Measurements from ENCODE around the gene C1orf50.
A peak's percentile ranks its signal among the peaks of the same experiment; 100 is the strongest.
"Not testable (repeated sequence)": the region's sequence is repeated elsewhere in the genome, so short reads cannot be mapped to it uniquely, and the experiment has no call there.

Gene C1orf50

DNA sequence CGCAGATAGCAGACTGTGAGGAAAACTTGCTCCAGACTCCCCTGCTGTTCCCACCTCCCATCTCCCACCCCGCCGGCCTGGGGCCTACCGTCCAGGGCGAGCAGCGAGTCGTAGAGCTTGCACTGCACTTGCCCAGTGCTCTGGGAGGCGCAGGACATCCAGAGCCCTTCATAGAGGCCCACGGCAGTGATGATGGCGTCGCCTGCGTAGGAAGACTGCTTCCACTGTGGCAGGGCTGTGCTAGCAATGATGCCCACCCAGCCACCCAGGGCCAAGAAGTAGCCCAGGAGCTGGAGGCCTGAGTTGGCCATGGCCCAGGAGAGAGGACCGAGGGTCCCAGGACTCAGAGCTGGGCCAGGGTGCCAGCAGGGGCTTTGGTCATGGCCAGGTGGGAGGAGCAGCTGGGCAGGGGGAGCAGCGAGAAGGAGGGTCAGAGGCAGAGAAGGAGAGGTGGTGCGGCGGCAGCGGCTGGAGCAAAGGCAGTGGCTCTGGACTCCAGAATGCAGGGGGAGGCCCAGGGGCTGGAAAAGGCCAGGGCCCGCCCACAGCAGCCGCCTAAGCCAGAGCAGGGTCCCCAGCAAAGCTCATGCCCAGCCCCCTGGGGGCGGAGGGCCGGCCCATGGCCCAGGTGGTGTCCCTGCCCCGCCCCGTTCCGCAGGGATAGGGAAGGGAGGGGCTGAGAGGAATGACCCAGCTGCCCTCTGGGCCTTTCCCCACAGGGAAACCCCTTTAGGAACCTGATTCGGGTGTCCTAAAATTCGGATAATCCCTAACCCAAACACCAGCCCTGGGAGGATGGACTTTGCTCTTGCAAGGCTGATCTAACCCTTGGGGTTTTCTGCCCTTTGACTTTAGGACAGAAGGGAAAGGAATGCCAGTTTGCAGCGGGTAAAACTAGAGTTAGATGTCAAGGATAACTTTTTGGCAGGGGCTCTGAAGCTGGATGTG is 27.0 kb upstream of the C1orf50 start, which contains the start of gene CLDN19:
CLDN19 (minus strand) TSS at position 484 of the 948 bp plus-strand sequence; CDS start at position 311, 173 bp downstream.
- DNase-seq (ENCODE audit: low spot score), result no peak

DNA sequence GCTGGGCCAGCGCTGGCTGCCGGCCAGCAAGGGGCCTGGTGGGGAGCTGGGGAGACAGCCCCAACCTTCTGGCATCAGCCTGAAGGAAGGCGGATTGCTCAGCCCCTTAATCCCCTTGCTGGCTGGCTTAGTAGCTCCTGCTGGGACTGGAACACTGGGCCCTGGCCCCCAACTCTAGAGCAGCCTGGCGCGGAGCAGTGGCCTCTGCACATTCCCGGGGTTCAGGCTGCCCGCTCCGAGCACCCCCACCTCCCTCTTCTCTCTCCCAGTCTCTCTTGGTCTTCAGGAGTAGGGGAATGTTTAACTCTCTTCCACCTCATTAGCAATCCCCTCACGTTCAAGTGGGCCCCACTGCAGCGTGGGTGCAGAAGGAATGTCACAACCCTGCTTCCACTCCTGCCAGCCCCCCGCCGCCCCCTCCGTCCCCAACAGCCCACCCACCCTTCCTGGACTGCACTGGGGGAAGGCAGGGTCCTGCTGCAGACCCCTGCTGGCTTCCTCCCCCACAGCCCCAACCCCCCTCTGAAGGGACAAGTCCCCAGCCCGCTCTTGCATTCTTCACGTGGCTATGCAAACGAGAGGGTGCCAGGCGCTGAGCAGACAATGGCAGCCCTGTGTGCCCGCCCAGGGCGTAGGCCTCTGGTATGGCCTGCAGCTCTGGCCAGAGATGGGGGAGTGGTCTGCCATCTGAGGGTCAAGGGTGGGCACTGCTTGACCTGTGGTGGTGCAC is 26.0 kb upstream of the C1orf50 start:
- peak; percentile 78 for DNase-seq (ENCODE audit: low spot score)

DNA sequence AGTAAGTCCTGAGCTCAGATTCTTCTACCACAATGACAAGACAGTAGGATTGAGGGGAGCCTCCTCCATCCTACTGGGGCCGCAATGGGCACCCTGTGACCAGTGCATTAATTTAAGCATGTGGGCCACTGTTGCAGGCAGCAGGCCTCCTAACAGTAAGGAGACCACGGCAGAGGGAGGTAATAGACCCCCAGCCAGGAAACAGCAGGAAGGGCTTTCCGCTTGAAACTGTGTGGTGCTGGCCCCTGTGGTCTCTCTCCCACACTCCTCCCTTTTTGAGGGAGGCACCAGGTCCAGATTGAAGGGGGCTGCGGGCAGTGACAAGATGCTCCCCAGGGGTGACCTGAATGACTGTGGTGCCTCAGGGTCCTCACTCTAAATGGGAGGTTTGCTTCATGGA is 25.3 kb upstream of the C1orf50 start:
- DNase-seq (ENCODE audit: low spot score), result no peak

DNA sequence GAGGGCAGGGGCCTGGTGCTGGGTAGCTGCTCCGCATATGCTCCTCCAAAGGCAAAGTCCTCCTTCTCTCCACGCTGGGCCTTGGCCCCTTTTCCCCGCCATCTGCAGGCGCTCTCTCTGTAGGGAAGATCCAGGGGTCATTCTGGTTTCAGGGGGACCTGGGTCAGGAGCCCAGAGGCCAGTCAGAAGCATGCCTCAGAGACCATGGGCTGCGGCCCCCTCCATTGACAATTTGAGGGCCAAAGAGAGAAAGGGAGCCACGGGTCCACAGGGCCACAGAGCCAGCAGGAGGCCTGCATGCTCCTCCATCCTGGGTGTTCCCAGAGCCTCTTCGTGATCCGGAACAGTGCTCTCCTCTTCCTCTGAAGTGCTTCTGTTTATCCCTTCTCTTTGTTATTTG is 24.9 kb upstream of the C1orf50 start:
- no peak for DNase-seq (ENCODE audit: low spot score)

DNA sequence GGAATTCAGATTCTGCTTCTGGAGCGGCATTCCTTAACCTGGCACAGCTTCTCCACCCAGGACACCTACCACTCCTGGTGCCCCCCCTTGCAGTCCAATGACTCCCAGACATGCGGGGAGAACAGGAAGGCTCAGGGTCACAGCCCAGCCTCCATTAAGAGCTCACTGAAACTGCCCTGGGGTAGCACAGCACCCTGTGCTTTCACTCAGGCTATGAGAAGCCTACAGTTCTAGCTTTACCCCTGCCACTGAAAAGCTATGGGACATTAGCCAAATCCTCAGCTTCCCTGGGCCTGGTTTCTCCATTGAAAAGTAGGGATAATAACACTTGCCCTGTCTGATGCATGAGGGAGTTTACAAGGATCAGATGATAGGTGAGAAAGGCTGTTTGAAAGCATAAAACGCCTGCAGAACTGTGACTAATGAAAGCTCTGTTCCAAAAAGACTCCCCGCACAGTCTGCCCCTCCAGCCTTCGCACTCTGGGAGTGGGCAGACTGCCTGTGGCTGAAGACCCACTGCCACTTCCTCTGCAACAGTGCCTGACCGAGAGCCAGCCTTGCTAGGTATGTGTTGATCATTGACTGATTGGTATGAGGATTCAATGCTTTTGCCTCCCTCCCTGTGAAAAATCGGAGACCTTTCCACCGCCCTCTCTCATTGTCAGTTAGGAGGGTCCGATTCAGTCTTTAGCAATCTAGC is 24.3 kb upstream of the C1orf50 start:
- DNase-seq (ENCODE audit: low spot score), result no peak

DNA sequence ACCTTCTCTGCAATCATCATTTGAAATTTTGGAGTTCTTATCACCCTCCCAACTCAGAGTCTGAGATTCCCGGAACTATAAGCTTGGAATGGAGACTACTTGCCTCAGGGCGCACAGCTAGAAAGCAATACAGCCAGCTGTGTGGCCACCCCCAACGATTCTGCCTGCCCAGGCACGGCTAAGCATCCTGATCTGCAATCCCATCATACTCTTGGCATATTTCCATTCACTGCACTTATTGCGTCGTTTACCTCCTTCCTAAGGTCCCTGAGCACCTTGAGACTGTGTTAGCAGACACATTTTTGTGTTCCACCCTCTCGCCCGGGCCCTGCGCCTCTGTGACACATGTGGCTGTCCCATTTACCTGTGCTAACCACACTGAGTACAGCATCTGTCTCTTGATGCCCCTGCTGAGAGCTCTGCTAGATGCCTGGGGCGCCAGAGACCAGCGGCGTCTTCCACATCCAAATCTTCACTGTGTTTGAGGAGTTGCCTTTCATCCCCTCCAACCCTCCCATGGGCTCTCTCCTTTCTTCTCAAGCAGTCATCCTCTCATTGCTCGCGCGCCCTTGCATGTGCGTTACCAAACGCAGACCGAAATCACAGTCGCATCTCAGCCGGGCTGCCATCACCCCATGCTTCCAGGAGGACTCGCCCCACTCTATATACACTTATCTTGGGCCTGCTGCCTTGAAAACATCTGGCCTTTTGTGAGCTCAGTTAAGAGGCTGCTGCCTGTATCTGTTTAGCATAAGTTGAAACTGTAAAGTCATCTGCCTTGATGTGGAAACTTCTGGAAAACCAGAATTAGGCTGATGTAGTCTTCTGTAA is 23.5 kb upstream of the C1orf50 start:
- no peak for DNase-seq (ENCODE audit: low spot score)

DNA sequence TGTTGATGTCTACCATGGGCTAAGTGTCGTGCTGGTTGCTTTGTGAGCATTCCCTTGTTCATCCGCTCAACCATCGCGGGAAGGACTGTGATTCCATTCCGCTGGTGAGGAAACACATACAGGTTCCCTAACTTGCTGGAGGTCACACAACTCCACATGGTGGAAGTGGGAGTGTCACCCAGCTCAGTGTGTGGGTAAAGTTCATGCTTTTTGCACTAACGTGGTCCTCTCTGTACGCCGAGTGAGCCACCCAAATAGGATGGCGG is 23.0 kb upstream of the C1orf50 start:
- DNase-seq (ENCODE audit: low spot score), result no peak

DNA sequence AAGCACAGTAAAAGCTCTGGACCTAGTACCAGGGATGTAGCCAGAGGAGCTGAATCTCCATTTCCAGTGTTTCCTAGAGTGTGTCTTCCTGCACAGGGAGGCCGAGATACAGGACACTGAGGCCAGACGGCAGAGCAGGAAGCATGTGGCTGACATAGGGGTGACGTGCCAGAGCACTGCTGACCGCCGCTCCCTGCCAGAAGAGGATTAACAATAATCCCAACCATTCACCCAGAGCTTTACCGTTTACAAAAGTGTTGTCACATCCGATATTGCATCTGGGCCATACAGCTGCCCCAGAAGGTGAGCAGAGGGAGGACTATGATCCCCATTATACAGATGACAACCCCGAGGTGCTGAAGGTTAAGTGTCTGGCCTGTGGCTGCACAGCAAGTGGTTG is 21.2 kb upstream of the C1orf50 start:
- no peak for DNase-seq (ENCODE audit: low spot score)

DNA sequence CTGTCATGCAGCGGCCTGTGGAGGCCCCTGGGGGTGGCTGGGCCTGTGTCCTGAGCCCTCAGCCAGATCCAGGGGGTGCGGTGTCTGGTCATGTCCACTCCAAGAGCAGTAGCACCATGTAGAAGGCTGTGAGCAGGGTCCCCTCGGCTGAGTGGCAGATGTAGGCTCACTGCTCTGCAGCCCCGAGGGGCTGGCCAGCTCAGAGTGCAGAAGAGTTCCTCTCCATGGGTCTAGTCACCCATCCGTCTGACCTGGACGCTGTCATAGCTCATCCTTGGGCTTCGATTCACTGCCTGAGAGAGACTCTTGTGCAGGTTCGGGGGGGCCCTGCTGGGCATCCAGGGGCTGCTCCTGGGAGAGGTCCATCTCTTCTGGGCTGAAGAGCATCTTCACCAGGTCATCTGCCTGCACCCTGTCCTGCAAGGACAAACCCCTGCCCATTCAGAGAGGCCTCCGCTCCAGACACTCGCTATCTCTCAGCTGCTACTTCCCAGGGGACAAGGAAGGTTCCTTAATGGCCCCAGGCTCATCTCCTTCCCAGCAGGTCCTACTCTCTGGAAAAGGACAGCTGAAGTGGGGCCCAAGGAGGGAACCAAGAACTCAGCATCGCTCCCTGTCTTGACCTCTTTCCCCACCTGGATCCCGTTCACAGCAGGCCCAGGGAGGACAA is 20.5 kb upstream of the C1orf50 start:
- no peak for DNase-seq (ENCODE audit: low spot score)

DNA sequence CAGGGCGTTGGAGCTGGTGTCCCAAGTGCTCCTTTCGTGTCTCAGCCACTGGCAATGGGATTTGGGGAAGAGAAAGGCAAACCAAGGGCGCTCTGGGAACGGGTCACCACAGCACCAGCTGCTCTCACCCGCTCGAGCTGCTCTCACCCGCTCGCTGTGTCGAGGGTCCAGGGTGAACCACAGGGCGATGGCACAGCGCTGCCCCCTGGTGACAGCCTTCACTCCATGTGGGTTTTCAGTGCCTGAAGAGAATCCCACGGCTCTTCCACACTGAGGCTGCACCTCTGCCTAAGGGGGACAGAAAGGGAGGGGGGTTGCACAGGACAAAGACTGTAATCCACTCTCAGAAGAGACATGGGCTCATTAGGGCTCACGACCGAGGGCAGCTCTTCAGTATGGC is 19.9 kb upstream of the C1orf50 start:
- peak; percentile 82 for DNase-seq (ENCODE audit: low spot score)

DNA sequence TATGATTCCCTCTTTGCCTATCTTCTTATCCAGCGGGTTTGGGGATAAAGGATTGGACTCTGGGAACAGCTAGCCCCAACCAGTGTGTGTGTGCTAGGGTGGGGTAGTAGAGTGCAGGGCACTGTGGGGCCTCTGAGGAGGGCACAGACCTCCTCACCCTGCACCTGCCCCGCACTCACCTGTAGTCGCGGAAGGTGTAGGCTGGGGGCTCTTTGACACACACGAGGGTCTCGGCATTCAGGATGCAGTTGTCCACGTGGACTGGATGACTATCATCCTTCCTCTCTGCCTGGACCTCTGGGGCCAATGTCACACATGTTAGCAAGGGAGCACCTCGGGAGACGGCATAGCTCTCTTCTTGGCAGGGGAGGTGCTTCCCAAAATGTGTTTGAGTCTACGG is 19.0 kb upstream of the C1orf50 start:
- DNase-seq (ENCODE audit: low spot score), result no peak

DNA sequence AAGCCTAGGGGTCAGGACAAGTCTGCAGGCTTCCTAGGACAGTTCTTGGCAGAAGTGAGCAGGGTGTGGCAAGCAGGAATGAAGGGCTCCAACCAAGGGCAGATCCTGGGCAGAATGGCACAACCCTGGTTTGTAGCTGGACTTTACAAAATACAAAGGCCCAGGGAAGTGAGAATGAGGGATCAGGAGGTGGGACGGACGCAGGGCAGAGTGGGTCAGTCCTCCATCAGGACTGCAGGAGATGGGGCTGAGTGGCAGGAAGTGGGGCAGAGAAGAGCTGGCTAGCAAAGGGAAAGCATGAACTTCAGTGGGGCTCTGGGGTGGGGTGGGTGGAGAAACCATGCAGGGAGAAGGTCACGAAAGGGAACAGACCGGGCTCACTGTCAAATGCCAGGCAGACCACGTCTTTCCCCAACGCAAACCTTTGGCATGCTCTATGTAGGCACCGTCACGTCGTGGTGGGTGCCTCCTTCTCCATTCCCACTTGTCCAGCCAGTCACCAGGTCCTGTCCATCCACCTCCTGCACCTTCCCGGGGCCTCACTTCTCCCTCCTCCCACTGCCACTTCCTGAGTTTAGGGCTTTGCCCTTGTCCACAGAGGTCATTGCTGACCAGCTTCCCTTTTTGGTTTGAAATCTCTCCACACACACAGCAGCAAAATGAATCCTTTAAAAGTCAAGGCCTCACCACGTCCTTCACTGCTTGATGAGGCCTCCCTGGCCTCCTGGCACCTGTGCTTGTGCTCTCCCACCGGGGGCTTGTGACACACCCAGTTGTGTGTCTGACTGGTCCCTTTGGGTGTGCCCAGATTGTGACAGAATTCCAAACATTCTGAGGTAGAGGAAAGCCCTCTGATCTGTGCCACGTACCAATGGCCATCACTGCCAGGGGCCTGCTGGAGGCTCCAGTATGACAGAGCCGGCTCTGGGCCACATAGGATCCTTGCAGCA is 18.3 kb upstream of the C1orf50 start:
- DNase-seq (ENCODE audit: low spot score), result no peak

DNA sequence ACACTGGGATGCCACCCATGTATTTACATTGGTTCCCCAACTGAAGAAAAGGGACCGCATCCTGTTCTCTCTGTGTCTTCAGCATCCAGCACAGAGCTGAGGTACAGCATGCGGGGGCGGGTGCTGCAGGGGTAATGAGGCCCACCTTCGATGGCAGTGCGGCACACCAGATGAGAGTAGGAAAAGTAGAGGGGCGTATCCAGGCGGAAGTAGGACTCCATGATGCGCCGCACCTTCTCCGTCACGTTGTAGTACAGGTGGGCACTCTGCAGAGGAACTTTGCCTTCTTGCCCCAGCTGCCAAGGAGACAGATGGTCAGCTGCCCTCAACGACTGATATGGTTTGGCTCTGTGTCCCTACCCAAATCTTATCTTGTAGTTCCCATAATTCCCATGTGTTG is 17.0 kb upstream of the C1orf50 start:
- DNase-seq (ENCODE audit: low spot score), result no peak

DNA sequence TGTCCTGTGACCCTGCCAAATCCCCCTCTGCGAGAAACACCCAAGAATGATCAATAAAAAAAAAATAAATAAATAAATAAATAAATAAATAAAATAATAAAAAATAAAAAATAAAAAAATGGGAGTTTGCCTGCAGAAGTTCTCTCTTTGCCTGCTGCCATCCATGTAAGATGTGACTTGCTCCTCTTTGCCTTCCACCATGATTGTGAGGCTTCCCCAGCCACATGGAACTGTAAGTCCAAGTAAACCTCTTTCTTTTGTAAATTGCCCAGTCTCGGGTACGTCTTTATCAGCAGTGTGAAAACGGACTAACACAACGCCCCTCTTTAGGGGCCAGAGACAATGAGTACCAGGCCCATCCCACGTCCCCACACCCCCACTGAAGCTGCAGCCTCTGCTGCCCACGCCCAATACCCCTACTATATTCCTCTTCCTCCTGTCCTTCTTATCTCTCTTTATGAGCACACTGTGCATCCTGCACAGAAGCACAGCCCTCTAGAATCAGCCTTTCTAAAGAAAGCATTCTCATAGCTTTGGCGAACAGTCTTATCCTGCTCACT is 15.5 kb upstream of the C1orf50 start:
- DNase-seq (ENCODE audit: low spot score), result not testable (repeated sequence)

DNA sequence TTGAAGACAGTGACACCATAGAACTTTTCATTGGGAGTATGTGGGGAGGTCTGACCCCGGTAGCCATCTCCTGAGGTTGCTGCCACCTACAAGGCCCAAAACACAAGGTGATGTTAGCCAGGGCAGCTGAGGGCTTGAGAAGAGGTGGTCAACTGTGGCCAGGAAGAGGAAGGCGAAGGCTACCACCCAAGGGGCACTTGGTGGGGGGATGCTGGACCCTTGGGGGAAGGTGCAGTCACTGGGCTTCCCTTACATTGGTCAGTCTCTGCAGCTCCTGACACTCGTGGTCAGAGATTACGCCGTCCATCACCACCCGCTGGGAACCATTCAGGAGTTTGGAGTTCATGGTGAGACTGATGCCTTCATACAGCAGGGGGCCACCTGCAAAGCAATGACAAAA is 14.8 kb upstream of the C1orf50 start:
- DNase-seq (ENCODE audit: low spot score), result no peak

DNA sequence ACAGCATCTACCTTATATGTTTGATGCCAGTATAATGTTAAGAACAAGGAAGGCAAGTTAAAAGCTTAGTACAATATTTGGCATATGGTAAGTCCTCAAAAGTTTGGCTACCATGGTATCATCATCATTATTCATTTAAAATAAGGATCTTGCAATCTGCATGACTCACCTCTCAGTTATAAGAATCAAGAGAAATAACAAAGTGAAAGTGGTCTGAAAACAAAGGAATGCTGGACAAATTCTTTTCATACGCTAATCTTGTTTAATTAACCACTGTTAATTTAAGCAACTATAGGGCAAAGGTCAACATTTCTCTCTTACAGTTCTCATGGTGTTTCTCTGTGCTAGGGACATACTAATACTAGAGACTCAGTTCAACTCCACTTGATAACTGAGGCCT is 14.0 kb upstream of the C1orf50 start:
- no peak for DNase-seq (ENCODE audit: low spot score)

DNA sequence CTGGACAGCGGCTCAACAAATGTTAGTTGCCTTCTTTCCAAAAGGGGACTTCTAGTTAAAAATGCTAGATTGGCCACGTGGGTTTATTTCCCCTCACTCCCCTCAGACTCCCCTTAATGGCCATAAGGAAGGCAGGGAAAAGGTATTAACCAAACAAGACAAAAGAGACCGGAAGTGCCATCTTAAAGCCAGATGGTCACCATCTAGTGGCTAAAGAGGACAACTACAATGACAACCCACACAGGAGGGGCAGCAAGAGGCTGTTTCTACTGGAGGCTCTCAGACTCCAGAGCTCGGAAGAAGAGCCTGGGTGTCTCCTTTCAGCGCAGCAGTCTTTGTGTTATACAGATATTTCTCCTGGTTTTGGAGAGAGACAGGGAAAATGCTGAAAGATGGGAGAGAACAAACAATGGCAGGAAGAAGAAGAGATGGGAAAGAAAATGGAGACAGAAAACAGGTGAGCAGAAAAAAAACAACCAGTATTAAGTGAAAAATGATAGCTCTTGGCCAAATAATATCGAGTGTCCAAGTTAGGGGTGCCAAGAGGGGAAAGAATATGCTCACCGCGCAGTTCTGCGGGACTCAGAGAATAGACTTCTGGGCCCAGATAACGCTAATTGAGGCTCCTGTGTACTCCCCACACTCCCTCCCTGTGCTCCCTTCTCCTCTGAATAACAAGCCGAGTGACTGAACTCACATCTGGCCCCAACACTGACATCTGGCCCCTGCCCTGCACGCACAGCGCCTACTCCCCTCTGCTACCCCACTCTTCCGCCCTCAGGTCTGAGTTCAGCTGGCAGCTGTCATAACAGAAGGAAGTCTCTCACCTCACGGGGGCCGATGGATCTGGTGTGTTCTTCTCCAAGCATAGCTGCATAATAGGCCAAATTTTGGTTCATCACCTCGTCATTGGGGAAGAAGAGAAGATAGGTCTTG is 9.8 kb upstream of the C1orf50 start:
- peak; percentile 69 for DNase-seq (ENCODE audit: low spot score)

DNA sequence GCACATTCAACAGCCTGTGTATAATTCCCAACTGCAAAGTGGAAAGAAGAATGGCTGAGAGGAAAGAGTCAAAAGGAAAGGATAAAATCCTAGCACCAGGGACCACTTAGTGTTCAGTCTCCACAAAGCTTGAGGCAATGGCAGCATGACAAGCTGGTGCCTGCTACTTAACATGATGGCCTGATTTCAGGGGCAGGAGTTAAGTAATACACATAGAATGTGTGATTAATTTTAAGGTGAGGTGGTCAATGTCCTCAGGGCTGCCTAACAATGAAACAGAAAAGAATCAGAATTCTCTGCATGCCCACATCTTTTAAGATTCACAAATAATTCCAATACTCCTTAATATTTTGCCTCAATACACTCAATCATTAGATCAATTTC is 9.2 kb upstream of the C1orf50 start:
- no peak for DNase-seq (ENCODE audit: low spot score)

DNA sequence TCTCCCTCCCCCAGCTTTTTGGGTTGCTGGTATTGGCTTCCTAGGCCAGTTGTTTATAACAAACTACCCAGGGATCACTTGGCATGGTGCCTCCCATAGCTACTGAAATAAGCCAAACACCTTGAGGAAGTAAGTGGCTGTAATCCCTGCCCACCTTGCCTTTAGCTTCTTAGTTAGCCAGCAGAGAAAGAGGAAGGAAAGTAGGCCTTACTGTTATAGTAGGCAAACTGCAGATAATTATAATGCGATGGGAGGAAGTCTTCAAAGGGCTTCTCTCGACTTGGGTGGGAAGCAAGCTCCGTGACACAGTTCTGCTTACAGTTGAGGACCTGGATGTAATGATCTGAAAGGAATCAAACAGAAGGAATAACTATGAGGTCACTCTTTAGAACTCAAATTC is 8.4 kb upstream of the C1orf50 start:
- no peak for DNase-seq (ENCODE audit: low spot score)
